Tibial artery (tissue), 4 donors: Measurements from ENCODE around the gene CPAMD8.

Experiments used
- DNase-seq, 2 donors: peaks; one replicate each; pipeline ENCODE4 v3.0.0-alpha.2; 2019
- H3K27ac ChIP-seq, 2 donors: fragments of 200-600 bp; sonication (generic) in 1 of 2; 1 replicate in 1 of 2; 2 replicates in 1 of 2; pipeline ENCODE4 v1.5.1; 2018 to 2019; ENCODE audit warnings: mild to moderate bottlenecking in 1 of 2
- H3K27me3 ChIP-seq, 2 donors: fragments of 200-600 bp; sonication (generic) in 1 of 2; one replicate each; pipeline versions ENCODE4 v1.5.1 to v1.6.0; 2016 to 2019
- H3K36me3 ChIP-seq, 3 donors: fragments of 200-600 bp; sonication (generic) in 2 of 3; one replicate each; pipeline ENCODE4 v1.5.1; 2016 to 2019; ENCODE audit warnings: mild to moderate bottlenecking in 2 of 3
- H3K4me1 ChIP-seq, 4 donors: fragments of 200-600 bp; sonication (generic) in 2 of 4; 1 replicate in 3 of 4; 2 replicates in 1 of 4; pipeline ENCODE4 v1.5.1; 2016 to 2019
- H3K4me3 ChIP-seq, 2 donors: fragments of 200-600 bp; sonication (generic) in 1 of 2; 1 replicate in 1 of 2; 2 replicates in 1 of 2; pipeline ENCODE4 v1.5.1; 2018 to 2019; ENCODE audit warnings: mild to moderate bottlenecking in 2 of 2
- H3K9me3 ChIP-seq, 3 donors: fragments of 200-600 bp; sonication (generic) in 1 of 3; one replicate each; pipeline ENCODE4 v1.5.1; 2016 to 2019
- CTCF ChIP-seq, 2 experiments: fragments of 200-600 bp in 1 of 2; fragments of 450-650 bp in 1 of 2; IDR thresholded peaks; one replicate each; pipeline ENCODE4 v1.5.1; 2017 to 2019; ENCODE audit warnings: antibody characterized with exemption in 2 of 2, mild to moderate bottlenecking in 1 of 2, moderate library complexity in 1 of 2
- intact Hi-C: fragments of 100-400 bp; cut with DNase I; formaldehyde crosslinking; loops from one replicate; pipeline ENCODE4 v1.15.0; 2023; ENCODE audit warnings: low total_unique reads

The CPAMD8 gene

GRCh38 chr19:17011485-17011884, 15.1 kb downstream of the CPAMD8 start:
- H3K27ac ChIP-seq: no peak overlapping the region
- no peak for TF ChIP-seq CTCF (IDR thresholded peaks at IDR 0.05)
- H3K9me3 ChIP-seq: peaks cover 0 to 4% (median 0%) of the 10 kb centered on the region in 3 donors
- no peaks in the 10 kb centered on the region for H3K36me3 ChIP-seq
- DNase-seq: no peak
- no peaks in the 10 kb centered on the region for H3K27me3 ChIP-seq
- H3K4me3 ChIP-seq: no peak overlapping the region
- no peaks in the 10 kb centered on the region for H3K4me1 ChIP-seq
- intact Hi-C loops: no loop called here

GRCh38 chr19:17006579-17006978, 20.0 kb downstream of the CPAMD8 start:
- Histone ChIP-seq H3K27me3 (peaks cover 0 to 20% of the 10 kb centered on the region in 2 donors), H3K4me1 (no peaks in the 10 kb centered on the region), H3K27ac (no peak overlapping the region), H3K36me3 (peaks cover 0 to 3% (median 0%) of the 10 kb centered on the region in 3 donors), H3K4me3 (no peak overlapping the region), H3K9me3 (peaks cover 0 to 4% (median 0%) of the 10 kb centered on the region in 3 donors)
- intact Hi-C loops: no loop called here
- no peak for DNase-seq
- no peak for TF ChIP-seq CTCF (IDR thresholded peaks at IDR 0.05)

- no peaks in the 10 kb centered on the region for H3K4me1 ChIP-seq
- peaks cover 0 to 3% (median 0%) of the 10 kb centered on the region in 3 donors for H3K36me3 ChIP-seq
- peaks cover 0 to 22% of the 10 kb centered on the region in 2 donors for H3K27me3 ChIP-seq
- H3K9me3 ChIP-seq: peaks cover 0 to 4% (median 0%) of the 10 kb centered on the region in 3 donors
- intact Hi-C loops: no loop called here
- no peak for TF ChIP-seq CTCF (IDR thresholded peaks at IDR 0.05)
- H3K4me3 ChIP-seq: no peak overlapping the region
- no peak overlapping the region for H3K27ac ChIP-seq
- no peak for DNase-seq
These were observed 21.6 kb downstream of the CPAMD8 start for GRCh38 chr19:17005000-17005399.

- H3K4me3 ChIP-seq: no peak overlapping the region
- H3K4me1 ChIP-seq: no peaks in the 10 kb centered on the region
- no peak for TF ChIP-seq CTCF (IDR thresholded peaks at IDR 0.05)
- H3K27me3 ChIP-seq: peaks cover 0 to 22% of the 10 kb centered on the region in 2 donors
- intact Hi-C loops: no loop called here
- peaks cover 0 to under 1% (median 0%) of the 10 kb centered on the region in 3 donors for H3K9me3 ChIP-seq
- peaks cover 0 to 3% (median 0%) of the 10 kb centered on the region in 3 donors for H3K36me3 ChIP-seq
- H3K27ac ChIP-seq: no peak overlapping the region
- no peak for DNase-seq
These were observed 22.2 kb downstream of the CPAMD8 start for GRCh38 chr19:17004386-17004785.

GRCh38 chr19:17002455-17002854, 24.2 kb downstream of the CPAMD8 start:
- Histone ChIP-seq H3K4me1 (no peaks in the 10 kb centered on the region), H3K27me3 (peaks cover 0 to 25% of the 10 kb centered on the region in 2 donors), H3K4me3 (no peak overlapping the region), H3K27ac (no peak overlapping the region), H3K36me3 (peaks cover 0 to 10% (median 0%) of the 10 kb centered on the region in 3 donors), H3K9me3 (no peaks in the 10 kb centered on the region)
- TF ChIP-seq CTCF (IDR thresholded peaks at IDR 0.05): no peak
- no peak for DNase-seq
- intact Hi-C loops: no loop called here
